ENCODE data around the gene SWAP70.

The SWAP70 gene

GRCh38 chr11:9664276-9665171 is 647 bp downstream of the SWAP70 start:
- TF ChIP-seq, protein P1, sequence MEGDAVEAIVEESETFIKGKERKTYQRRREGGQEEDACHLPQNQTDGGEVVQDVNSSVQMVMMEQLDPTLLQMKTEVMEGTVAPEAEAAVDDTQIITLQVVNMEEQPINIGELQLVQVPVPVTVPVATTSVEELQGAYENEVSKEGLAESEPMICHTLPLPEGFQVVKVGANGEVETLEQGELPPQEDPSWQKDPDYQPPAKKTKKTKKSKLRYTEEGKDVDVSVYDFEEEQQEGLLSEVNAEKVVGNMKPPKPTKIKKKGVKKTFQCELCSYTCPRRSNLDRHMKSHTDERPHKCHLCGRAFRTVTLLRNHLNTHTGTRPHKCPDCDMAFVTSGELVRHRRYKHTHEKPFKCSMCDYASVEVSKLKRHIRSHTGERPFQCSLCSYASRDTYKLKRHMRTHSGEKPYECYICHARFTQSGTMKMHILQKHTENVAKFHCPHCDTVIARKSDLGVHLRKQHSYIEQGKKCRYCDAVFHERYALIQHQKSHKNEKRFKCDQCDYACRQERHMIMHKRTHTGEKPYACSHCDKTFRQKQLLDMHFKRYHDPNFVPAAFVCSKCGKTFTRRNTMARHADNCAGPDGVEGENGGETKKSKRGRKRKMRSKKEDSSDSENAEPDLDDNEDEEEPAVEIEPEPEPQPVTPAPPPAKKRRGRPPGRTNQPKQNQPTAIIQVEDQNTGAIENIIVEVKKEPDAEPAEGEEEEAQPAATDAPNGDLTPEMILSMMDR (IDR thresholded peaks at IDR 0.05; ENCODE audit: low read depth, low read length, missing control alignments), result no peak
- peak overlapping the region; percentile 99 for H3K4me3 ChIP-seq (ENCODE audit: low read depth, low read length)
- DNase-seq (ENCODE audit: low read depth), result no peak

DNA sequence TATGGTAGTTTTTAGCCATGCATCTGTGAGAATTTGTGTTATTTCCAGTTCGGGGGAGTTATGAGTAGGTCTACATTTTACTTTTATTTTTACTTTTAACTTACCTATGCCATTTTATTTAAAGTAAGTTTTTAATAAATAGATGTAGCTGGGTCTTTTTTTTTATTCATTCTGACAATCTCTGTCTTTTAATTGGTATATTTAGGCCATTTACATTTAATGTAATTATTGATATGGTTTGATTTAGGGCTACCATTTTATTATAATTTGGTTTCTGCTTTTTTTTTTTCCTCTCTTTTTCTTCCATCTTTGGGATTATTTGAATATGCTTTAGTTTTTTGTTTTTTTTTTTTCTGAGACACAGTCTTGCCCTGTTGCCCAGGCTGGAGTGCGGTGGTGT is 1.9 kb downstream of the SWAP70 start:
- TF ChIP-seq, protein P1 (IDR thresholded peaks at IDR 0.05; ENCODE audit: low read depth, low read length, missing control alignments), result no peak
- no peak for DNase-seq (ENCODE audit: low read depth)
- H3K4me3 ChIP-seq (ENCODE audit: low read depth, low read length), result peak overlapping the region; percentile 99

- no peak for DNase-seq (ENCODE audit: low read depth)
- no peak overlapping the region; the same call in 1 of the 2 replicates for H3K4me3 ChIP-seq (ENCODE audit: low read depth, low read length)
- TF ChIP-seq, protein P1 (IDR thresholded peaks at IDR 0.05; ENCODE audit: low read depth, low read length, missing control alignments), result no peak
These were observed 6.1 kb downstream of the SWAP70 start for GRCh38 chr11:9669954-9670353.

DNA sequence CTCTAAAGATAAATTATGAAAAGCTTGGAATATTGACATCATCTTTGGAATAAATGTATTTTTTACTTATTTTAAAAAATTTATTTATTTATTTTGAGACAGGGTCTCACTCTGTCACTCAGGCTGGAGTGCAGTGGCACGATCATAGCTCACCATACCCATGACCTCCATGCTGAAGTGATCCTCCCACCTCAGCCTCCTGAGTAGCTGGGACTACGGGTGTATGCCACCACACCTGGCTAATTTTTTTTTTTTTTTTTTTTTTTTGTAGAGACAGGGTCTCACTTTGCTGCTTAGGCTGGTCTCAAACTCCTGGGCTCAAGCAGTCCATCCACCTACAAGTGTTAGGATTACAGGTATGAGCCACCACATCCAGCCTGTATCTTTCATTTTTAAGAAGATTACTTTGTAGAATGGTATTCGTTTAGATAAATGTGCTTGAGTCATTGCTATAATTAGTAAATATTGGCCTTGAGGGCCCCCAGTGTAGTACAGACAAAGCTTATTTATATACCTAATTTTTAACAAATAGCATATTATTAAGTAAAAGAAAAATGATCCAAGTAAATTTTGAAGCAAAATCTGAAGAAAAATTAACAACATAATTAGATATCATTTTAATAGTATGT is 8.5 kb downstream of the SWAP70 start:
- no peak overlapping the region for H3K4me3 ChIP-seq (ENCODE audit: low read depth, low read length)
- DNase-seq (ENCODE audit: low read depth), result no peak

DNA sequence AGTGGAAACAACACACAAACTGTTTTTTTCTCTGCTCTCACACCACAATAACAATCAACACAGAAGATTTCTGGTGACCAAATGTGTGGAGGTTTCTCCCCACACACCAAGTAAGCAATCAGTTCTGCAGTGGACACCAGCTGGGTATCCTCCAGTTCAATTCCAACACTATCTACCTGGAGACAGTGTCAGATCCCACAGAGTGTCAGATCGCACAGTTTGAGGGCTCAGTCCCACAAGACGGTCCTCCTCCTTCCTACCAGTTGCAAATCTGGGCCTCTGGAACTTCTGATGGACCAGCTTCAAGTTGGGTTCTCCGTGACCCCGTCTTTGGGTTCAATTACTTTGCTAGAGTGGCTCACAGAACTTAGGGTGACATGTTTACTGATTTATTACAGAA is 9.0 kb downstream of the SWAP70 start:
- TF ChIP-seq, protein P1 (IDR thresholded peaks at IDR 0.05; ENCODE audit: low read depth, low read length, missing control alignments), result no peak
- DNase-seq (ENCODE audit: low read depth), result no peak
- H3K4me3 ChIP-seq (ENCODE audit: low read depth, low read length), result no peak overlapping the region

More for the DNA sequence above, 8.5 kb downstream of the SWAP70 start:
- TF ChIP-seq, protein P1 (IDR thresholded peaks at IDR 0.05; ENCODE audit: low read depth, low read length, missing control alignments), result no peak

DNA sequence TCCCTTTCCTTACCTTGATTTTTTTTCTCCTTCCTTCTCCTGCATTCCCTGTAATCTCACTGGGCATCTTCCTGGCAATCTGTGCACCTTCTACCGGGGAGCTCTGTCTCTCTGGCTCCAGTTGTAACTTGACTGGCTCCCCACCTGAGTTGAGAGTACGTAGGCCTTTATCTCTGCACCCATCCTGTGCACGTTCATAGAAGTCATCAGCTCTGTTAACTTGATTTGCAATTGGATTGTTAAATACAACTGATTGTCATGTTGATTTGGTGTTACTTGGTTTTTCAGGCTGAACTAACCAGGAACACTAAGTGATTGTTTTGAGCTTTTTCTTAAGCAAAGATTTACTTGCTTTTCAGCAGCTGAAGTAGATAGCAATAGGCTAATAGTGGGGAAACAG is 11.8 kb downstream of the SWAP70 start:
- TF ChIP-seq, protein P1 (IDR thresholded peaks at IDR 0.05; ENCODE audit: low read depth, low read length, missing control alignments), result no peak
- H3K4me3 ChIP-seq (ENCODE audit: low read depth, low read length), result no peak overlapping the region; the same call in 1 of the 2 replicates
- DNase-seq (ENCODE audit: low read depth), result no peak

All from GM12864 (cell line).